Left cardiac atrium (tissue), 4 donors: ENCODE results near the gene CHST2. TPM values are rescaled to one million over a fixed set of nuclear protein-coding genes. Genes with fewer than 3 reads are reported as not detected.
A peak's percentile ranks its signal among the peaks of the same experiment; 100 is the strongest.

Source experiments
- ATAC-seq, 2 donors: fragments of 200-7000 bp; cut with Tn5 transposase; one replicate each; pipeline ENCODE4 v1.9.1; 2020; ENCODE audit warnings: mild to moderate bottlenecking in 2 of 2, moderate library complexity in 2 of 2
- DNase-seq: peaks from one replicate; pipeline ENCODE4 v3.0.0-alpha.2; 2020
- intact Hi-C, 2 donors: fragments of 100-400 bp; cut with DNase I; formaldehyde crosslinking; loops; one replicate each; pipeline versions ENCODE4 v1.14.1 to v1.15.1; 2022 to 2023
- total RNA-seq, 2 donors: library from RNA; stranded (reverse); fragmentation: NEBNext Ultra II Directional; extraction: Animal tissue kit (Norgen Biotek cat#: 25700); gene quantifications; one replicate each; pipeline ENCODE4 v1.2.1, GENCODE V29; 2021
- donor health status: DM: no; HTN: yes; CAD: no.
- donor health status: DM: no; HTN: yes; CAD: no; lungs with severe emphysema.
- donor health status: DM: yes; HTN: yes; CAD: no.
- donor health status: Dilated cardiomyopathy.

CHST2 gene
- total RNA-seq, 2 donors from 2014 or later, result 2.3 to 6.7 TPM

- intact Hi-C loops, result no loop called here
- ATAC-seq (no peak), DNase-seq (no peak)
Observed at GRCh38 chr3:143095813-143096212, 23.8 kb upstream of the CHST2 start.

- DNase-seq (no peak), ATAC-seq (no peak)
- intact Hi-C loops, result no loop called here
Observed at GRCh38 chr3:143098032-143098764, 21.4 kb upstream of the CHST2 start.

- intact Hi-C loops, result no loop called here
- ATAC-seq (no peak), DNase-seq (no peak)
Observed at GRCh38 chr3:143099210-143099609, 20.4 kb upstream of the CHST2 start.

DNA sequence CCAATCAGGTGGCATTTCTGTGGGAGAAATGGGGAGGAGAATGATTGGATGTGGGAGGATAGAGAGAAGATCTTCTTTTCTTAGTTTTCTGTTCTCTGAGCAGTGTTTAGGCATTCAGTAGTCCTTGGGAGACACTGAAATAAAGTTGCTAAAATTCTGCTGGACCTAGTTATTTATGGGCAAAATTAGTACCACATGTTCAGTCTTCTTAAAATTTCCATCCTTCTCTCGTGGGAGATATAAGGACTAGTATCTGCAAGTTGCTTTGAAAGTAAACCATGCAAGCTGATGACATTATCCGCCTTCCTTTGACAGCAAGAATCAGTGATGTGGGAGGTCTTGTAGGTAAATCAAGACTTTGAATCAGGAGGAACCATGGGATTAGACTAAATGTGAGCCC is 19.9 kb upstream of the CHST2 start:
- ATAC-seq (no peak), DNase-seq (no peak)
- intact Hi-C loops, result no loop called here

DNA sequence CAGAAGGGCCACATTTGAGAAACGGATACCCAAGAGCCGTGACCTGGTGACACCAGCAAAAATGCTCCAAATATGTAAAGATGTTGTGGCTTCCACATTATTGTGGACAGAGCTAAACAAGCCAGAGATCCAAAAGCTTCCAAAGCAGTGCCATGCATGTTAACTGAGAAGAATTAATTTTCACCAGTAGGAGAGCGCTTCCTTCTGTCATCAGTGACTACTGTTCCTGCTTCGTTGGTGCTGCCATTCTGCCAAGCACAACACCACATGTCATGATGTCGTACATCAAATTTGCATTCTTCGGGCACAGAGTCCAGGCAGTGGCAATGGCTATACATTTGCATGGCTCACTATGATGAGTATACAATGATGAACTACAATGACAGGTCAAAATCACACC is 19.1 kb upstream of the CHST2 start:
- no peak for ATAC-seq
- intact Hi-C loops, result no loop called here
- DNase-seq, result no peak

DNA sequence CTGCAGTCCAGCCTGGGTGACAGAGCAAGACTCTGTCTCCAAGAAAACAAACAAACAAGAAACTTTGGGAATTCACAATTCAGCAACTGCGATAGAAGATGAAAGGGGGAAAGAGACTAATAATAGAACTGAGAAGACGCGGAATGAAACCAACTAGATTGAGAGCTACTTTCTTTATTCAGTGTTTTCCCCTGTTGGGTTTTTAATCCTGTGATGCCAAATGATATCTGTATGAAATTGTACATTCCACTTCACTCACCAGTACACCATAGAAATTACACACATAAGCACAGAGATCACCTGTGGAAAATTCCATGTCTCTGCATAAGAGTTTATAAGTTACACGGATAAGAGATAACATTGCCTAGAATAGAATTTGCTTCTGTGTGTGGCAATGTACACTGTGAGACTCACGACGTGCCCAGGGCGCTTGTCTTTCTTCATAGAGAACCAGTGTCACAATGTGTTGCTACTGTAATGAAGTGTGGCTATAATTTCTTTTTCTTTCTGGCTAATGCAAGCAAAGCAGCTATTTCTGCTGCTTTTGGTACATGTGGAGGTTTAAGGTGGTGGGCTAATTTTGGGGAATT is 17.7 kb upstream of the CHST2 start:
- ATAC-seq (no peak), DNase-seq (no peak)
- intact Hi-C loops, result no loop called here

- DNase-seq, result no peak
- ATAC-seq, result no peak
- intact Hi-C loops, result no loop called here
Observed at GRCh38 chr3:143103652-143104051, 15.9 kb upstream of the CHST2 start.

DNA sequence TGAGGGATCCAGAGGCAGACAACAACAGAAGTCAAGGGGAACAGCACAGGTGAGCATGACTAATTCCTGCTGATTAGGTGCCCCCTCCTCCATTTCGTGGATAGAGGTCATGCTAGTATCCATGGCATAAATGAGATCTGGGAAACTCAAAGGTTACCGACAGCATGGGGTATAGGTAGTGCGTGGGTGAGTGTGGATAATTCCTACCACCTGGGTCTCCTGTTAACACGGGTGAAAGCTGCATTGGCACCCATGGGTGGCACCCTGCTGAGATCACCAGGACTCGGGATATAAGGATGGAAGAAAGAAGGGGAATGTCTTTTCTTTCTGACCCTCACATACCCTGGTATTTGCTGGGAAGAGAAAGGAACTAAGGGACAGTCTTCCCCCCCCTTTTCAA is 14.4 kb upstream of the CHST2 start:
- intact Hi-C loops, result no loop called here
- DNase-seq, result no peak
- no peak for ATAC-seq

DNA sequence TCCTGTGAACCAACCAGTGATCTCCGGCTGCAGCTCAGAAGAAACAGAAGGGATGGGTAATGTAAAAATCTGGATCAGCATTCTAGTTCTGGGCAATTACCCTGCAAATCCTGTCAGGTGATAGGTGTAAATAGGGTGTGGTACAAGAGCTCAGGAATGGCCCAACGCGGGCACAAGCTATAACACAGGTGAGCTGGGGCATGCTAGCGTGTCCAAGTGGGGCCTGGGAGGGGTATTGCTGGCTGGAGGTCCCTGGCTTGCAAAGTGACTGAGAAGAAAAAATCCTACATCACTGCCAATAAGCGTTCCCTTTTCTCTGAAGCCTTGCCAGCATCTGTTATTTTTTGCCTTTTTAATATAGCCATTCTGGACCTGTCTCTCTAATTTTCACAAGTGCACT is 9.7 kb upstream of the CHST2 start:
- intact Hi-C loops, result no loop called here
- no peak for DNase-seq
- no peak for ATAC-seq

- intact Hi-C loops, result no loop called here
- DNase-seq, result no peak
- ATAC-seq, result no peak
Observed at GRCh38 chr3:143110371-143110770, 9.2 kb upstream of the CHST2 start.

DNA sequence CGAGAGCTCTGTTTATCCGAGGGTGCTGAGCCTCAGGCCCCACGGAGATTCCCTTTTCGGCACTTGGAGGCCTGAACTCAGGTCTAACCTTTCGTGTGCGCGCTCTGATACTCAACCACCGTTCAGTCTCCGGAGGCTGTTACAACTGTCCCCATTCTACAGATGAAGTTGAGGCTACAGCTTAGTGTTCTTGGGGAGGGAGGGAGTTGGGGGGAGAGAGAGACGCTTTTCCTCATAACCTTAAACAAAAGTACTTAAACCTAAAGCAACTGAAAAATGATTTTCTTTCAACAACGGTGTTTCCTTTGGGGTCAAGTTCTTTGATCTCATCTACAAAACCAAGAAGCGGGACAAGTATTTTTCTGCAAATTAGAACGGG is 952 bp upstream of the CHST2 start:
- intact Hi-C loops, result no loop called here
- DNase-seq, result no peak
- no peak for ATAC-seq

DNA sequence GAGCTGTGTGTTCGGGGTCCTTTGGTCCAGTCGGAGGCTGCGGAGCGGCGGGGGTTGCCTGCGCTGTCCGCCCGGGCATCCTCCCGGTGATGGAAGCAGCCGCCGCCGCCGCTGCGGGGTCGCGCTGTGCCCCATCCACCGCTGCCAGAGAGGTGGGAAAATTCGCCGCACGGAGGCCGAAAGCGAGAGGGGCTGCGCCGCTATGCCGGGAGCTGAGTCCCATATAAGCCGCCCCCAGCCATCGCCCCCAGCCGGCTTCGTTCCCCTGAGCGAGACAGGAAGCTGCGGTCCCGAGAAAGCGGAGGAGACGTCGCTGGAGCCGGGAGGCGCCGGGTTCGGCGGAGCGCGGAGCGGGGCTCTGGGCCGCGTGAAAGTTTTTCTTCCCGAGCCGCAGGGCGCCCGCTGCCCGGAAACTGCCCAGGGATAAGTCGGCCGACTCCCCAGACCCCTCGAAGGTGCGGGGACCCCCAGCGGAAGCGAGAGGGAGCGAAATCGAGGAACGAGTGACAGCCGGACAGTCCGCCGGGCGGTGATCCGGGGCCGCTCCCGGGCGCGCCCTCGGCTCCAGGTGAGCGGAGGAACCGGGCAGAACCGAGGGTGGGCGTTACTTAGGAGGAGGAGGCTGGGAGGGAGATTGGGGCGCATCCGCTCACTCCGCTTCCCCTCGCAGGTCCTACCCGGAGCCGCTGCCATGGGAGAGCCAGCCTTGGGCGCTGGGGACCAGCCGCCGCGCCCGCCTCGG is 574 bp downstream of the CHST2 start:
- peak; percentile 14 to 40 for ATAC-seq
- peak; percentile 47 for DNase-seq
- intact Hi-C loops, result no loop called here

DNA sequence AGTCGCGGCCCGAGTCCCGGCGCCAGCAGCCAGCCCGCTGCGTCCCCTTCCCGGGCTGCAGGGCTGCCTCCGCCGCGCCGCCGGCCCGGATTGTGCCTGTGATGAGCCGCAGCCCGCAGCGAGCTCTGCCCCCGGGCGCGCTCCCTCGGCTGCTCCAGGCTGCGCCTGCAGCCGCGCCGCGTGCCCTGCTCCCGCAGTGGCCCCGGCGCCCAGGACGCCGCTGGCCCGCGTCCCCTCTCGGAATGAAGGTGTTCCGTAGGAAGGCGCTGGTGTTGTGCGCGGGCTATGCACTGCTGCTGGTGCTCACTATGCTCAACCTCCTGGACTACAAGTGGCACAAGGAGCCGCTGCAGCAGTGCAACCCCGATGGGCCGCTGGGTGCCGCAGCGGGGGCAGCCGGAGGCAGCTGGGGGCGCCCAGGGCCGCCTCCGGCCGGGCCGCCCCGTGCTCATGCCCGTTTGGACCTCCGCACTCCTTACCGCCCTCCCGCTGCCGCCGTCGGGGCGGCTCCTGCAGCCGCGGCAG is 1.2 kb downstream of the CHST2 start:
- intact Hi-C loops, result no loop called here
- peak; percentile 7 to 15 for ATAC-seq
- peak; percentile 44 for DNase-seq

DNA sequence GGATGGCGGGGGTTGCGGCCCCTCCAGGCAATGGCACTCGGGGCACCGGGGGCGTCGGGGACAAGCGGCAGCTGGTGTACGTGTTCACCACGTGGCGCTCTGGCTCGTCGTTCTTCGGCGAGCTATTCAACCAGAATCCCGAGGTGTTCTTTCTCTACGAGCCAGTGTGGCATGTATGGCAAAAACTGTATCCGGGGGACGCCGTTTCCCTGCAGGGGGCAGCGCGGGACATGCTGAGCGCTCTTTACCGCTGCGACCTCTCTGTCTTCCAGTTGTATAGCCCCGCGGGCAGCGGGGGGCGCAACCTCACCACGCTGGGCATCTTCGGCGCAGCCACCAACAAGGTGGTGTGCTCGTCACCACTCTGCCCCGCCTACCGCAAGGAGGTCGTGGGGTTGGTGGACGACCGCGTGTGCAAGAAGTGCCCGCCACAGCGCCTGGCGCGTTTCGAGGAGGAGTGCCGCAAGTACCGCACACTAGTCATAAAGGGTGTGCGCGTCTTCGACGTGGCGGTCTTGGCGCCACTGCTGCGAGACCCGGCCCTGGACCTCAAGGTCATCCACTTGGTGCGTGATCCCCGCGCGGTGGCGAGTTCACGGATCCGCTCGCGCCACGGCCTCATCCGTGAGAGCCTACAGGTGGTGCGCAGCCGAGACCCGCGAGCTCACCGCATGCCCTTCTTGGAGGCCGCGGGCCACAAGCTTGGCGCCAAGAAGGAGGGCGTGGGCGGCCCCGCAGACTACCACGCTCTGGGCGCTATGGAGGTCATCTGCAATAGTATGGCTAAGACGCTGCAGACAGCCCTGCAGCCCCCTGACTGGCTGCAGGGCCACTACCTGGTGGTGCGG is 1.9 kb downstream of the CHST2 start:
- intact Hi-C loops, result no loop called here
- ATAC-seq, result peak; percentile 7 to 11
- peak; percentile 65 for DNase-seq

GRCh38 chr3:143122089-143122430 is 2.5 kb downstream of the CHST2 start:
- ATAC-seq (no peak), DNase-seq (no peak)
- intact Hi-C loops, result no loop called here

DNA sequence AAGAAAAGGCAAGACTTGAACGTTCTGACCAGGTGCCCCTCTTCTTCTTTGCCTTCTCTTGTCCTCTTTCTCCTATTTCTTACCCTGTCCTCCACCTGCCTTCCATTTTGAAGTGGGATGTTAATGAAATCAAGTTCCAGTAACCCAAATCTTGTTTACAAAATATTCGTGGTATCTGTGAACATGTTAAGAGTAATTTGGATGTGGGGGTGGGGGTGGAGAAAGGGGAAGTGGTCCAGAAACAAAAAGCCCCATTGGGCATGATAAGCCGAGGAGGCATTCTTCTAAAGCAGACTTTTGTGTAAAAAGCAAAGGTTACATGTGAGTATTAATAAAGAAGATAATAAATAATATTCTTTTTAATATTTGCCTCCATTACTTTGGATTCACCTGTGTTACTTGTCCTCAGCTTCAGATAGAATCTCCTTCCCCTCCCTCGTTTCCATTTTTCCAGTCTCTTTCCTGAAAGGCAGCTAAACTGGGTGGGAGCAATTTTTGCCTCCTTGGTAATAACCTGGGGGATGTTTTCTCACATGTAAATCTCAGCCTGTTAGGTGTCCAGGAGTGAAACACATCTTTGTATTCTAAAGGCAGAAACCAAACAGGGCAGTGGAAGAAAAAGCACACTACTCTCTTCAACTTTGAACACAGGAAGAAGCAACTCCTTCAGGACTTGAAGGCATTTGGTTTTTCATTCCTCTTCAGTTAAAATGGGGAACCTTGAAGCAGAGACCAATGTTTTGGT is 3.2 kb downstream of the CHST2 start:
- DNase-seq, result no peak
- intact Hi-C loops, result no loop called here
- no peak for ATAC-seq

DNA sequence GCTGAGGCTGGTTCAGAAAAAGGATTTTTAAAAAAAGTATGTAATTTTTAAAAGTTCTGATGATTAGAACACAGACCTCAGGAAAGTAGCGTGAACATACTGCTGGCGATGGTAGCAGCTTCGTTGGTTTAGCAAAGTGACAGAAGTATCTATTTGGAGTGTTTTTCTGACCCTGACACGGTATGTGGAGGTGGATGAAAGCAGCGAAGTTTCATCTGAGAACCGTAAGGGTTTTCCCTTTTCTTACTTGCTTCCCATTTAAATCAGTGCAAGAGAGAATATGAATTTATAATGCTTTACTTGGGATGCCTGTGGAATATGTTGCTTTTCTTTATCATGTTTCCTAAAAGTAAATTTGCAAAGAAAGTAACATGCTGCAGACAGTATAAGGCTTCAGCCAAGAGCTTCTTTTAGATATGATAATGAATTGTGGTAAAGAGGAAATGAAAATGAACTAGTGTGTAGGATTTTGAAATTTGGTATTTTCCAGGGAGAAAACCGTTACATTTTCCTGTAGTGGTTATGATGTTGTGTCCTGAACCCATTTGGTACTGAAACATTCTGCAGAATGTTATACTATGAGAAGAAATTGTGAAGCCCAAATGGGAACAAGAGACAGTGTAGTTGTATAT is 3.9 kb downstream of the CHST2 start:
- intact Hi-C loops, result no loop called here
- no peak for ATAC-seq

More for the DNA sequence above, 3.9 kb downstream of the CHST2 start:
- DNase-seq, result no peak
